GM12878 (cell line): ENCODE measurements around the gene DICER1. TPM values are rescaled to one million over a fixed set of nuclear protein-coding genes. Genes with fewer than 3 reads are reported as not detected.

Source experiments
- ATAC-seq: fragments of 200-7000 bp; cut with Tn5 transposase; 3 replicates; pipeline ENCODE4 v1.9.1; 2020; ENCODE audit warnings: mild to moderate bottlenecking, moderate library complexity
- BruUV-seq: library from RNA; stranded (reverse); fragments of 400-500 nt; replicated peaks from 2 replicates; lab custom pipeline; 2021; lab: Mats Ljungman, UMichigan
- CTCF ChIA-PET: fragments of 300-600 bp; sonication (Branson Sonifier 250); formaldehyde crosslinking; extraction: SDS; loops from one replicate; lab custom pipeline; 2021; ENCODE audit warnings: inconsistent platforms; lab: Yijun Ruan, JAX
- POLR2A ChIA-PET: fragments of 350-600 bp; formaldehyde crosslinking; extraction: SDS; loops from one replicate; lab custom pipeline; 2021; ENCODE audit warnings: inconsistent platforms; lab: Charles Lee
- RAD21 ChIA-PET: fragments of 300-600 bp; sonication (Branson Sonifier 250); formaldehyde crosslinking; loops from one replicate; lab custom pipeline; 2023; ENCODE audit warnings: antibody characterized with exemption; ENCODE audit not compliant: unreplicated experiment; lab: Charles Lee
- SMC1A ChIA-PET: fragments of 300-600 bp; sonication (Branson Sonifier 250); formaldehyde crosslinking; loops from one replicate; lab custom pipeline; 2023; ENCODE audit not compliant: unreplicated experiment, uncharacterized antibody; lab: Charles Lee
- DNase-seq: peaks from one replicate; pipeline ENCODE4 v3.0.0-alpha.2; 2011; ENCODE audit warnings: low read depth, low spot score
- FAIRE-seq: peaks from 3 replicates; lab custom pipeline; 2011; peaks lifted over from hg19 to GRCh38; lab: Jason Lieb, UNC
- H2AFZ ChIP-seq: 2 replicates; pipeline ENCODE4 v1.6.0; 2011; ENCODE audit warnings: low read depth, low read length, control low read depth; ENCODE audit not compliant: control insufficient read depth
- H3K27ac ChIP-seq: 2 replicates; pipeline ENCODE4 v1.5.1; 2011; ENCODE audit warnings: control low read depth; ENCODE audit not compliant: control insufficient read depth, insufficient read depth
- H3K27me3 ChIP-seq, 2 experiments: replicated peaks in 1 of 2; 2 replicates each; pipeline versions ENCODE4 v1.6.0 to v1.6.1; 2011; ENCODE audit warnings: low read length in 1 of 2; ENCODE audit not compliant: control insufficient read depth in 2 of 2, insufficient read depth in 2 of 2
- H3K36me3 ChIP-seq, 2 experiments: 2 replicates each; pipeline ENCODE4 v1.5.1; 2011; ENCODE audit warnings: low read length in 1 of 2; ENCODE audit not compliant: control insufficient read depth in 2 of 2, insufficient read depth in 2 of 2
- H3K4me1 ChIP-seq: 2 replicates; pipeline ENCODE4 v1.6.1; 2011; ENCODE audit warnings: mild to moderate bottlenecking, low read length, moderate library complexity, mixed read lengths; ENCODE audit not compliant: control insufficient read depth, insufficient read depth
- H3K4me2 ChIP-seq: 2 replicates; pipeline ENCODE4 v1.6.0; 2011; ENCODE audit warnings: control low read depth; ENCODE audit not compliant: control insufficient read depth, insufficient read depth
- H3K4me3 ChIP-seq: fragments of 200-600 bp; sonication (generic); 2 replicates; pipeline ENCODE4 v1.5.1; 2016
- H3K79me2 ChIP-seq: 2 replicates; pipeline ENCODE4 v1.6.0; 2011; ENCODE audit warnings: low read length; ENCODE audit not compliant: control insufficient read depth, insufficient read depth
- H3K9ac ChIP-seq: 2 replicates; pipeline ENCODE4 v1.8.0; 2011; ENCODE audit warnings: low read length, control low read depth, mixed read lengths; ENCODE audit not compliant: control insufficient read depth, insufficient read depth
- H3K9me3 ChIP-seq: replicated peaks from 3 replicates; pipeline ENCODE4 v1.5.1; 2011; ENCODE audit warnings: mild to moderate bottlenecking, low read length; ENCODE audit not compliant: control insufficient read depth, insufficient read depth
- H4K20me1 ChIP-seq: 2 replicates; pipeline ENCODE4 v1.6.0; 2011; ENCODE audit not compliant: control insufficient read depth, insufficient read depth
- FOXK2 ChIP-seq: fragments of 450-650 bp; IDR thresholded peaks from 2 replicates; pipeline ENCODE4 v1.6.1; 2017; ENCODE audit warnings: mild to moderate bottlenecking, moderate library complexity
- FOXM1 ChIP-seq: IDR thresholded peaks from 2 replicates; pipeline ENCODE4 v1.6.1; 2012; ENCODE audit warnings: low read depth, mild to moderate bottlenecking, inconsistent platforms, low read length, moderate library complexity
- IRF4 ChIP-seq: IDR thresholded peaks from 2 replicates; pipeline ENCODE4 v1.6.1; 2011; ENCODE audit warnings: low read depth, low read length
- MXI1 ChIP-seq: fragments of 150-350 bp; IDR thresholded peaks from 2 replicates; pipeline ENCODE4 v1.6.1; 2011; ENCODE audit warnings: low read depth, mild to moderate bottlenecking, inconsistent platforms, low read length, improper control_type of control experiment
- NFIC ChIP-seq: IDR thresholded peaks from 2 replicates; pipeline ENCODE4 v1.6.1; 2012; ENCODE audit warnings: low read depth, mild to moderate bottlenecking, inconsistent platforms, low read length, moderate library complexity
- NFYA ChIP-seq: IDR thresholded peaks from 2 replicates; pipeline ENCODE4 v1.6.1; 2011; ENCODE audit warnings: low read depth, mild to moderate bottlenecking, low read length, improper control_type of control experiment, borderline replicate concordance
- NKRF ChIP-seq: fragments of 450-650 bp; conservative IDR thresholded peaks from 2 replicates; pipeline ENCODE4 v1.6.1; 2017; ENCODE audit warnings: mild to moderate bottlenecking, moderate library complexity
- PAX5 ChIP-seq: IDR thresholded peaks from 2 replicates; pipeline ENCODE4 v1.6.1; 2011; ENCODE audit warnings: low read depth, low read length, borderline replicate concordance
- POU2F2 ChIP-seq: IDR thresholded peaks from 3 replicates; pipeline ENCODE4 v1.6.1; 2011; ENCODE audit warnings: low read depth, mild to moderate bottlenecking, low read length, borderline replicate concordance
- SPI1 ChIP-seq: IDR thresholded peaks from 2 replicates; pipeline ENCODE4 v1.6.1; 2011; ENCODE audit warnings: low read depth, mild to moderate bottlenecking, low read length, moderate library complexity, borderline replicate concordance; ENCODE audit not compliant: insufficient read depth
- SUPT20H ChIP-seq: IDR thresholded peaks from 2 replicates; pipeline ENCODE4 v1.6.1; 2011; ENCODE audit warnings: low read depth, mild to moderate bottlenecking, low read length, moderate library complexity, borderline replicate concordance; ENCODE audit not compliant: control insufficient read depth
- SUZ12 ChIP-seq: fragments of 200-600 bp; sonication (generic); IDR thresholded peaks from one replicate; pipeline ENCODE4 v1.6.1; 2018; ENCODE audit warnings: antibody characterized with exemption, mild to moderate bottlenecking; ENCODE audit not compliant: unreplicated experiment
- ZBTB40 ChIP-seq: fragments of 450-650 bp; IDR thresholded peaks from 2 replicates; pipeline ENCODE4 v1.6.1; 2016; ENCODE audit warnings: mild to moderate bottlenecking, moderate library complexity, borderline replicate concordance
- ZNF207 ChIP-seq: fragments of 450-650 bp; IDR thresholded peaks from 2 replicates; pipeline ENCODE4 v1.6.1; 2014; ENCODE audit warnings: antibody characterized with exemption, mild to moderate bottlenecking, borderline replicate concordance
- ZNF384 ChIP-seq: IDR thresholded peaks from 2 replicates; pipeline ENCODE4 v1.6.1; 2012; ENCODE audit warnings: low read depth, mild to moderate bottlenecking, low read length, improper control_type of control experiment, borderline replicate concordance
- ZNF622 ChIP-seq: fragments of 450-650 bp; IDR thresholded peaks from 2 replicates; pipeline ENCODE4 v1.6.1; 2017; ENCODE audit warnings: mild to moderate bottlenecking, inconsistent platforms
- WGBS: methylation state at CpG from one replicate; pipeline ENCODE4 v1.1.6; 2016; ENCODE audit warnings: low lambda C conversion rate; ENCODE audit not compliant: insufficient replicate concordance, insufficient coverage; ENCODE audit errors: missing lambda C conversion rate; 5-methylcytosine and 5-hydroxymethylcytosine counted together
- in situ Hi-C: fragments of 300-500 bp; cut with MboI; formaldehyde crosslinking; loops from 9 replicates; pipeline ENCODE4 v1.14.3; 2018; ENCODE audit warnings: mixed read lengths
- intact Hi-C: fragments of 100-400 bp; cut with micrococcal nuclease; formaldehyde crosslinking; loops from one replicate; pipeline ENCODE4 v1.14.2; 2022; ENCODE audit not compliant: unreplicated experiment
- polyA plus RNA-seq, 11 experiments: library from polyadenylated mRNA; depleted of rRNA in 4 of 11; unstranded in 6 of 11; stranded (reverse) in 5 of 11; fragments of >200 nt; fragmentation: Nextera tagmentation in 4 of 11; fragmentation: Illumina TruSeq in 1 of 11; extraction: Ambion mirVana in 4 of 11; extraction: Trizol in 1 of 11; gene quantifications; 1 replicate in 1 of 11; 2 replicates in 10 of 11; pipeline versions ENCODE4 v1.2.1 to v1.2.3, GENCODE V29; 2011 to 2016; ENCODE audit warnings: inconsistent platforms in 2 of 11, missing spikeins in 2 of 11, low read depth in 1 of 11
- total RNA-seq, 4 experiments: library from RNA; depleted of rRNA in 3 of 4; stranded (reverse); fragments of >200 nt in 3 of 4; fragmentation: Illumina TruSeq in 1 of 4; extraction: Trizol in 1 of 4; gene quantifications; 2 replicates each; pipeline versions ENCODE4 v1.2.1 to v1.2.3, GENCODE V29; 2013 to 2021

DICER1 gene
- total and polyA plus RNA-seq, 10 of the 15 experiments (the other 5 are each of a cell fraction or from before 2014, with no cell fraction given): 6.8 to 70.8 (median 37.1) TPM

GRCh38 chr14:95191445-95192199 is 34.3 kb upstream of the DICER1 start:
- no peak overlapping the region for H3K9ac ChIP-seq
- POLR2A ChIA-PET: interaction anchor here (1.0 to 1.5 kb wide), 2 partner anchors 8 to 9 kb away, joined by 3 to 7 read pairs; no protein-coding TSS in a partner anchor
- CTCF ChIA-PET: interaction anchor here (0.6 to 1.2 kb wide), 2 partner anchors 17 to 22 kb away, joined by 3 read pairs; no protein-coding TSS in a partner anchor
- H2AFZ ChIP-seq: no peak overlapping the region
- no peaks in the 10 kb centered on the region for H4K20me1 ChIP-seq
- H3K27me3 ChIP-seq: no peaks in the 10 kb centered on the region
- no peaks in the 10 kb centered on the region for H3K79me2 ChIP-seq
- intact Hi-C loops: no loop called here
- RAD21 ChIA-PET: no interaction called here
- in situ Hi-C loops: loop anchor here (10.0 kb wide), 1 partner anchor 507 kb away; no protein-coding TSS in a partner anchor
- WGBS: 71% methylated on average over 19 of the region's 21 CpGs
- no peaks in the 10 kb centered on the region for H3K4me1 ChIP-seq
- no peaks in the 10 kb centered on the region; a peak in 1 of 4 replicates for H3K36me3 ChIP-seq
- ATAC-seq (no peak), FAIRE-seq (no peak), DNase-seq (no peak)
- no peak overlapping the region for H3K27ac ChIP-seq
- no peak overlapping the region for H3K4me3 ChIP-seq
- BruUV-seq: no TSS peak
- SMC1A ChIA-PET: no interaction called here
- H3K9me3 ChIP-seq: no peaks in the 10 kb centered on the region; the same call in 2 of the 3 replicates
- no peak overlapping the region for H3K4me2 ChIP-seq
- no peak for TF ChIP-seq FOXK2
- no peak for TF ChIP-seq FOXM1
- TF ChIP-seq SUZ12: no peak
- TF ChIP-seq SPI1: no peak
- TF ChIP-seq NKRF: no peak
- no peak for TF ChIP-seq PAX5
- TF ChIP-seq ZNF384: no peak
- TF ChIP-seq NFYA: no peak
- TF ChIP-seq ZBTB40: no peak
- no peak for TF ChIP-seq NFIC
- TF ChIP-seq IRF4: no peak
- TF ChIP-seq MXI1: no peak
- TF ChIP-seq POU2F2: no peak
- TF ChIP-seq SUPT20H: no peak
- TF ChIP-seq ZNF207: no peak
- TF ChIP-seq ZNF622: no peak
